HEK293 (cell line): Measurements from ENCODE around the gene VEZF1.

Source experiments
- KLF1 ChIP-seq: fragments of 450-650 bp; formaldehyde crosslinking; IDR thresholded peaks from 2 replicates; pipeline ENCODE4 v1.5.1; 2016; ENCODE audit warnings: missing biosample characterization, missing genetic modification characterization
- ZBTB21 ChIP-seq: fragments of 450-650 bp; formaldehyde crosslinking; IDR thresholded peaks from 2 replicates; pipeline ENCODE4 v1.5.1; 2017; ENCODE audit warnings: missing biosample characterization, missing genetic modification characterization
- ZNF121 ChIP-seq: fragments of 450-650 bp; formaldehyde crosslinking; IDR thresholded peaks from 2 replicates; pipeline ENCODE4 v1.5.1; 2016; ENCODE audit warnings: missing biosample characterization, missing genetic modification characterization
- ZNF274 ChIP-seq, 2 experiments: fragments of 200-500 bp in 1 of 2; fragments of 450-650 bp in 1 of 2; sonication (Bioruptor generic) in 1 of 2; formaldehyde crosslinking in 1 of 2; IDR thresholded peaks; 2 replicates each; pipeline versions ENCODE4 v1.5.1 to v1.6.1; 2014 to 2016; ENCODE audit warnings: borderline replicate concordance in 1 of 2, inconsistent platforms in 1 of 2, low read length in 1 of 2, missing biosample characterization in 1 of 2, missing genetic modification characterization in 1 of 2
- ZNF48 ChIP-seq: fragments of 450-650 bp; formaldehyde crosslinking; IDR thresholded peaks from 2 replicates; pipeline ENCODE4 v1.5.1; 2016; ENCODE audit warnings: missing biosample characterization, missing genetic modification characterization
- TF ChIP-seq, protein P1 (sequence below): fragments of 450-650 bp; formaldehyde crosslinking; IDR thresholded peaks from 2 replicates; pipeline ENCODE4 v1.5.1; 2016; ENCODE audit warnings: missing biosample characterization, missing genetic modification characterization
- TF ChIP-seq, protein P2 (sequence below): fragments of 450-650 bp; formaldehyde crosslinking; IDR thresholded peaks from 2 replicates; pipeline ENCODE4 v1.5.1; 2016; ENCODE audit warnings: missing biosample characterization, missing genetic modification characterization

DNA sequence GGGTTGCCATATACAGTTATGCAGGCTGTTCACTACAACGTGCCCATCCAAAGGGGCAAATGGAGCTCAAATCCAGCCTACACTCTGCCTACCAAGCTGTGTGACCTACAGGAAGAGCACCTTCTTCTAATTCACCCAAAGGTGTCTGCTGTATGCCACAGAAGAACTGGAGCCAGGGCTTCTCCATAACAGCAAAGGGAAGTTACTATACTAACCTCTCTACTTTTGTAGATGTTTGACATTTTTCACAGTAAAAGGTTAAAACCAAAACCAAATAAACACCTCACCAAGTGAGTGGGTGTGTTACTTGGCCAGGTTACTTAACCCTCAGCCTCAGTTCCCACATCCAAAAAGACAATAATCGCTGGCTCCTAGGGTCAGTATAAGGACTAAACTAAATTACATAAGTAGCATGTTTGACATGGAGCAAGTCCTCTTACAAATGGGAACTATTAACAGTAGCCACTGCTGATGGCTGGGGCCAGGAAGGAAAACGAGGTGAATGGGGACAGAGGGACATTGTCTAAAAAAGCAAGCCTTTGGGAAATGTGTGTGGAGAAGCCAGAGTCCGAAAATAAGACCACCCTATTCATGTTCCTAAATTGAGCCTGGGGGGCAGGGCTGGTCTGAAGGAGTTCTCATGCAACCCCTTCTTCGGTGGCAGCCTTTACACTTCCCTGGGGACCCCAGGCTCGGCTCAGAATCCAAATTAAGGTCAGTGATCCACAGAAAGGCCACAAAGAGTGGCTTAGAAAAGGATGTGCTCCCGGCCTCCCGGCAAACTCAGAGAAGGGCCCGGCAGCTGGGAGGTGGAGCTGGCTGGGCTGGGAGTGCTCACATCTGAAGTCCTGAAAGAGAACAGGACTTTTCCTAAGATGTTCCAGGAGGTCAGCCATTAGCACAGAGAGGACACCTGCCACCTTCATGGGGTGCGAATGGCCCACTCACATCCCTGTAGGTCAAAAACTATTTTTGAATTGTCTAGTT is 46.4 kb downstream of the VEZF1 start:
- TF ChIP-seq, protein P1, sequence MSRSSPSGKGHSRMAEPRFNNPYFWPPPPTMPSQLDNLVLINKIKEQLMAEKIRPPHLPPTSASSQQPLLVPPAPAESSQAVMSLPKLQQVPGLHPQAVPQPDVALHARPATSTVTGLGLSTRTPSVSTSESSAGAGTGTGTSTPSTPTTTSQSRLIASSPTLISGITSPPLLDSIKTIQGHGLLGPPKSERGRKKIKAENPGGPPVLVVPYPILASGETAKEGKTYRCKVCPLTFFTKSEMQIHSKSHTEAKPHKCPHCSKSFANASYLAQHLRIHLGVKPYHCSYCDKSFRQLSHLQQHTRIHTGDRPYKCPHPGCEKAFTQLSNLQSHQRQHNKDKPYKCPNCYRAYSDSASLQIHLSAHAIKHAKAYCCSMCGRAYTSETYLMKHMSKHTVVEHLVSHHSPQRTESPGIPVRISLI (tag by site-specific recombination): no peak
- TF ChIP-seq ZNF274 (IDR thresholded peaks at IDR 0.05; ENCODE audit: low read length) (no peak), ZNF274 (tag by site-specific recombination; IDR thresholded peaks at IDR 0.05; ENCODE audit: borderline replicate concordance) (no peak), ZBTB21 (tag by site-specific recombination) (no peak), ZNF48 (tag by site-specific recombination) (no peak), KLF1 (no peak), ZNF121 (tag by site-specific recombination) (no peak)
- TF ChIP-seq, protein P2, sequence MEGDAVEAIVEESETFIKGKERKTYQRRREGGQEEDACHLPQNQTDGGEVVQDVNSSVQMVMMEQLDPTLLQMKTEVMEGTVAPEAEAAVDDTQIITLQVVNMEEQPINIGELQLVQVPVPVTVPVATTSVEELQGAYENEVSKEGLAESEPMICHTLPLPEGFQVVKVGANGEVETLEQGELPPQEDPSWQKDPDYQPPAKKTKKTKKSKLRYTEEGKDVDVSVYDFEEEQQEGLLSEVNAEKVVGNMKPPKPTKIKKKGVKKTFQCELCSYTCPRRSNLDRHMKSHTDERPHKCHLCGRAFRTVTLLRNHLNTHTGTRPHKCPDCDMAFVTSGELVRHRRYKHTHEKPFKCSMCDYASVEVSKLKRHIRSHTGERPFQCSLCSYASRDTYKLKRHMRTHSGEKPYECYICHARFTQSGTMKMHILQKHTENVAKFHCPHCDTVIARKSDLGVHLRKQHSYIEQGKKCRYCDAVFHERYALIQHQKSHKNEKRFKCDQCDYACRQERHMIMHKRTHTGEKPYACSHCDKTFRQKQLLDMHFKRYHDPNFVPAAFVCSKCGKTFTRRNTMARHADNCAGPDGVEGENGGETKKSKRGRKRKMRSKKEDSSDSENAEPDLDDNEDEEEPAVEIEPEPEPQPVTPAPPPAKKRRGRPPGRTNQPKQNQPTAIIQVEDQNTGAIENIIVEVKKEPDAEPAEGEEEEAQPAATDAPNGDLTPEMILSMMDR (tag by site-specific recombination): no peak
